K562 (cell line): Measurements from ENCODE around the gene ALK.

Experiments used
- CTCF ChIP-seq, 3 experiments: IDR thresholded peaks in 2 of 3; conservative IDR thresholded peaks in 1 of 3; 2 replicates each; pipeline ENCODE4 v1.5.1; 2011 to 2012; ENCODE audit warnings: low read length in 3 of 3, mild to moderate bottlenecking in 3 of 3, control low read depth in 2 of 3, improper control_type of control experiment in 1 of 3, inconsistent platforms in 1 of 3, low read depth in 1 of 3, mixed read lengths in 1 of 3, moderate library complexity in 1 of 3; ENCODE audit not compliant: insufficient read depth in 2 of 3
- EP300 ChIP-seq: IDR thresholded peaks from 2 replicates; pipeline ENCODE4 v1.6.1; 2012; ENCODE audit warnings: low read length, improper control_type of control experiment
- GTF2F1 ChIP-seq: IDR thresholded peaks from 2 replicates; pipeline ENCODE4 v1.6.1; 2011; ENCODE audit warnings: low read depth, low read length, improper control_type of control experiment
- NRF1 ChIP-seq, 2 experiments: fragments of 450-650 bp; IDR thresholded peaks in 1 of 2; conservative IDR thresholded peaks in 1 of 2; 2 replicates each; pipeline ENCODE4 v1.6.1; 2014; ENCODE audit warnings: mild to moderate bottlenecking in 2 of 2
- RAD21 ChIP-seq, 2 experiments: fragments of 250-450 bp in 1 of 2; fragments of 450-650 bp in 1 of 2; sonication (Bioruptor Pico) in 1 of 2; formaldehyde crosslinking in 1 of 2; IDR thresholded peaks in 1 of 2; conservative IDR thresholded peaks in 1 of 2; 2 replicates each; pipeline versions ENCODE4 v1.4.0 to v1.8.0; 2020 to 2022; ENCODE audit warnings: mild to moderate bottlenecking in 2 of 2, moderate library complexity in 1 of 2
- YY1 ChIP-seq, 3 experiments: IDR thresholded peaks; 2 replicates each; pipeline ENCODE4 v1.6.1; 2011; ENCODE audit warnings: low read length in 2 of 3, mild to moderate bottlenecking in 2 of 3, moderate library complexity in 2 of 3, borderline replicate concordance in 1 of 3, control low read depth in 1 of 3, low read depth in 1 of 3; ENCODE audit not compliant: insufficient read depth in 3 of 3, insufficient replicate concordance in 2 of 3, control insufficient read depth in 1 of 3, insufficient read length in 1 of 3; ENCODE audit errors: extremely low read depth in 1 of 3
- ZFPM2 ChIP-seq: fragments of 250-450 bp; sonication (Bioruptor Pico); IDR thresholded peaks from 2 replicates; pipeline ENCODE4 v1.5.1; 2022; ENCODE audit warnings: mild to moderate bottlenecking
- ZKSCAN3 ChIP-seq: fragments of 250-450 bp; sonication (Bioruptor Pico); IDR thresholded peaks from 2 replicates; pipeline ENCODE4 v1.4.0; 2020
- TF ChIP-seq, protein P1 (sequence below): fragments of 450-650 bp; conservative IDR thresholded peaks from 2 replicates; pipeline ENCODE4 v1.6.1; 2016; ENCODE audit warnings: missing genetic modification characterization, low read depth, mild to moderate bottlenecking, control low read depth, missing compliant biosample characterization
- TF ChIP-seq, protein P2 (sequence below): fragments of 200-800 bp; sonication (Bioruptor generic); IDR thresholded peaks from 2 replicates; pipeline ENCODE4 v1.6.1; 2016; ENCODE audit warnings: missing genetic modification characterization, missing compliant biosample characterization

DNA sequence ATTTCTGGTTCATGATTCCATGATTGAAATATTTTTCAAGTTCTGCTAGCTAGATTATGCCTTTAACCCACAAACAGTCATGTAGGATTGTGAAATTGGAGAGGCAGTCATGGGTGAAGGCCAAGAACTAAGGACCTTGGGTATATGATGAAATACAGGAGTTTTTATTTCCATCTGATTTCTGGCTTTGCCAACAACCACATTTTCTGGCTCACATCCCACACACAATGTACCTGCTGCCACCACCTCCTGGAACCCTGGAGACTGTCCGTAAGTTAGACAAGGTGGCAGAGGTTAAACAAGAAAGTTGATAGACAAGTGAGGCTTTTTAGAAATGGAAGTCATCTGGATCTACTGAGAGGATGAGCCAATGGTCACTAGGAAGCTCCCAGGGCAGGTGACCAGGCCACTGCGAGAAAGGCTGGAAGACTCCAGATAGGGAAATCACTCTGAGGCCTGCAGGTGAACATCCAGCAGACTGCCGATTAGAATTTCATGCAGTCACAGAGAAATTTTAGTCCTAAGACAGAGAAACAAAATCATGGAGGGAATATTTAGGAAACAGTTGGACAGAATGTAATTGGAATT lies 402.0 kb downstream of the ALK start:
- TF ChIP-seq GTF2F1 (no peak), NRF1 (conservative IDR thresholded peaks at IDR 0.05 in 1 of 2, IDR thresholded peaks at IDR 0.05 in 1 of 2) (no peak), RAD21 (CRISPR knock-in tag; conservative IDR thresholded peaks at IDR 0.05 in 1 of 2, IDR thresholded peaks at IDR 0.05 in 1 of 2) (no peak), ZKSCAN3 (CRISPR knock-in tag) (no peak), EP300 (no peak), CTCF (IDR thresholded peaks at IDR 0.05 in 2 of 3, conservative IDR thresholded peaks at IDR 0.05 in 1 of 3; ENCODE audit: insufficient read depth in 2 of 3, low read depth in 1 of 3, low read length in 3 of 3) (no peak), ZFPM2 (CRISPR knock-in tag) (no peak), YY1 (IDR thresholded peaks at IDR 0.05; ENCODE audit: borderline replicate concordance in 1 of 3, control insufficient read depth in 1 of 3, extremely low read depth in 1 of 3, insufficient read depth in 3 of 3, insufficient read length in 1 of 3, insufficient replicate concordance in 2 of 3, low read depth in 1 of 3, low read length in 2 of 3) (no peak)
- TF ChIP-seq, protein P1, sequence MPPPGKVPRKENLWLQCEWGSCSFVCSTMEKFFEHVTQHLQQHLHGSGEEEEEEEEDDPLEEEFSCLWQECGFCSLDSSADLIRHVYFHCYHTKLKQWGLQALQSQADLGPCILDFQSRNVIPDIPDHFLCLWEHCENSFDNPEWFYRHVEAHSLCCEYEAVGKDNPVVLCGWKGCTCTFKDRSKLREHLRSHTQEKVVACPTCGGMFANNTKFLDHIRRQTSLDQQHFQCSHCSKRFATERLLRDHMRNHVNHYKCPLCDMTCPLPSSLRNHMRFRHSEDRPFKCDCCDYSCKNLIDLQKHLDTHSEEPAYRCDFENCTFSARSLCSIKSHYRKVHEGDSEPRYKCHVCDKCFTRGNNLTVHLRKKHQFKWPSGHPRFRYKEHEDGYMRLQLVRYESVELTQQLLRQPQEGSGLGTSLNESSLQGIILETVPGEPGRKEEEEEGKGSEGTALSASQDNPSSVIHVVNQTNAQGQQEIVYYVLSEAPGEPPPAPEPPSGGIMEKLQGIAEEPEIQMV (tag): no peak
- TF ChIP-seq, protein P2, sequence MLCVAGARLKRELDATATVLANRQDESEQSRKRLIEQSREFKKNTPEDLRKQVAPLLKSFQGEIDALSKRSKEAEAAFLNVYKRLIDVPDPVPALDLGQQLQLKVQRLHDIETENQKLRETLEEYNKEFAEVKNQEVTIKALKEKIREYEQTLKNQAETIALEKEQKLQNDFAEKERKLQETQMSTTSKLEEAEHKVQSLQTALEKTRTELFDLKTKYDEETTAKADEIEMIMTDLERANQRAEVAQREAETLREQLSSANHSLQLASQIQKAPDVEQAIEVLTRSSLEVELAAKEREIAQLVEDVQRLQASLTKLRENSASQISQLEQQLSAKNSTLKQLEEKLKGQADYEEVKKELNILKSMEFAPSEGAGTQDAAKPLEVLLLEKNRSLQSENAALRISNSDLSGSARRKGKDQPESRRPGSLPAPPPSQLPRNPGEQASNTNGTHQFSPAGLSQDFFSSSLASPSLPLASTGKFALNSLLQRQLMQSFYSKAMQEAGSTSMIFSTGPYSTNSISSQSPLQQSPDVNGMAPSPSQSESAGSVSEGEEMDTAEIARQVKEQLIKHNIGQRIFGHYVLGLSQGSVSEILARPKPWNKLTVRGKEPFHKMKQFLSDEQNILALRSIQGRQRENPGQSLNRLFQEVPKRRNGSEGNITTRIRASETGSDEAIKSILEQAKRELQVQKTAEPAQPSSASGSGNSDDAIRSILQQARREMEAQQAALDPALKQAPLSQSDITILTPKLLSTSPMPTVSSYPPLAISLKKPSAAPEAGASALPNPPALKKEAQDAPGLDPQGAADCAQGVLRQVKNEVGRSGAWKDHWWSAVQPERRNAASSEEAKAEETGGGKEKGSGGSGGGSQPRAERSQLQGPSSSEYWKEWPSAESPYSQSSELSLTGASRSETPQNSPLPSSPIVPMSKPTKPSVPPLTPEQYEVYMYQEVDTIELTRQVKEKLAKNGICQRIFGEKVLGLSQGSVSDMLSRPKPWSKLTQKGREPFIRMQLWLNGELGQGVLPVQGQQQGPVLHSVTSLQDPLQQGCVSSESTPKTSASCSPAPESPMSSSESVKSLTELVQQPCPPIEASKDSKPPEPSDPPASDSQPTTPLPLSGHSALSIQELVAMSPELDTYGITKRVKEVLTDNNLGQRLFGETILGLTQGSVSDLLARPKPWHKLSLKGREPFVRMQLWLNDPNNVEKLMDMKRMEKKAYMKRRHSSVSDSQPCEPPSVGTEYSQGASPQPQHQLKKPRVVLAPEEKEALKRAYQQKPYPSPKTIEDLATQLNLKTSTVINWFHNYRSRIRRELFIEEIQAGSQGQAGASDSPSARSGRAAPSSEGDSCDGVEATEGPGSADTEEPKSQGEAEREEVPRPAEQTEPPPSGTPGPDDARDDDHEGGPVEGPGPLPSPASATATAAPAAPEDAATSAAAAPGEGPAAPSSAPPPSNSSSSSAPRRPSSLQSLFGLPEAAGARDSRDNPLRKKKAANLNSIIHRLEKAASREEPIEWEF (CRISPR knock-in tag): no peak
